Measurements from ENCODE around the gene EPOP. TPM values are rescaled to one million over a fixed set of nuclear protein-coding genes. Genes with fewer than 3 reads are reported as not detected.
"Not testable (repeated sequence)": the region's sequence is repeated elsewhere in the genome, so short reads cannot be mapped to it uniquely, and the experiment has no call there.

EPOP gene
- total RNA-seq, 2 donors from 2014 or later: 1.1 to 1.8 TPM

GRCh38 chr17:38625482-38625881, 49.3 kb downstream of the EPOP start:
- no peak for TF ChIP-seq CTCF (IDR thresholded peaks at IDR 0.05)
- no peak for DNase-seq
- no peak overlapping the region for H3K9ac ChIP-seq (ENCODE audit: low read depth in 2 of 2, low read length in 2 of 2)

GRCh38 chr17:38624782-38625355, 49.9 kb downstream of the EPOP start:
- intact Hi-C loops (cut with DNase I); H3K36me3 ChIP-seq; H3K9me3 ChIP-seq; H3K9ac ChIP-seq (ENCODE audit: low read depth in 2 of 2, low read length in 2 of 2); DNase-seq; H3K4me3 ChIP-seq; H3K4me1 ChIP-seq; H3K27me3 ChIP-seq; H3K27ac ChIP-seq: not testable (repeated sequence)

More at GRCh38 chr17:38625482-38625881, 49.3 kb downstream of the EPOP start:
- no peaks in the 10 kb centered on the region for H3K9me3 ChIP-seq
- H3K27ac ChIP-seq: no peak overlapping the region
- no peaks in the 10 kb centered on the region for H3K4me1 ChIP-seq
- no peaks in the 10 kb centered on the region for H3K36me3 ChIP-seq
- H3K4me3 ChIP-seq: no peak overlapping the region
- H3K27me3 ChIP-seq: no peaks in the 10 kb centered on the region
- intact Hi-C loops (cut with DNase I): no loop called here

Small RNA genes within 50 kb of the gene (microRNA-seq; reads per million reads assigned to microRNA genes)
- gene MIR4726 (1.7 reads per million), gene MIR4734 (not detected)

Other genes starting within 250 kb of the EPOP start
- gene ARHGAP23, start 246.5 kb downstream of the EPOP start, total RNA-seq: 10 to 100 TPM in 1 of 2 donors, 1 to 10 TPM in 1; 4.0 to 14.1 TPM
- gene SRCIN1, start 69.0 kb downstream of the EPOP start, total RNA-seq: 1 to 10 TPM; 1.1 to 4.2 TPM
- 100 to 1,000 TPM in 1 of 2 donors, 10 to 100 TPM in 1; 74.1 to 109 TPM for gene MLLT6, start 30.3 kb upstream of the EPOP start, total RNA-seq
- 100 to 1,000 TPM in 1 of 2 donors, 10 to 100 TPM in 1; 82.2 to 152 TPM for gene CISD3, start 55.4 kb upstream of the EPOP start, total RNA-seq
- gene PCGF2, start 73.4 kb upstream of the EPOP start, total RNA-seq: 10 to 100 TPM; 27.2 to 45.5 TPM
- gene PSMB3, start 77.8 kb upstream of the EPOP start, total RNA-seq: 100 to 1,000 TPM; 160 to 253 TPM
- 10 to 100 TPM; 16.8 to 19.6 TPM for gene PIP4K2B, start 124.6 kb upstream of the EPOP start, total RNA-seq
- gene CWC25, start 150.4 kb upstream of the EPOP start, total RNA-seq: 10 to 100 TPM; 18.7 TPM
- 100 to 1,000 TPM; 845 to 956 TPM for gene RPL23, start 178.8 kb upstream of the EPOP start, total RNA-seq
- 100 to 1,000 TPM; 297 to 330 TPM for gene LASP1, start 195.1 kb upstream of the EPOP start, total RNA-seq